ENCODE measurements around the gene GPC3.

DNA sequence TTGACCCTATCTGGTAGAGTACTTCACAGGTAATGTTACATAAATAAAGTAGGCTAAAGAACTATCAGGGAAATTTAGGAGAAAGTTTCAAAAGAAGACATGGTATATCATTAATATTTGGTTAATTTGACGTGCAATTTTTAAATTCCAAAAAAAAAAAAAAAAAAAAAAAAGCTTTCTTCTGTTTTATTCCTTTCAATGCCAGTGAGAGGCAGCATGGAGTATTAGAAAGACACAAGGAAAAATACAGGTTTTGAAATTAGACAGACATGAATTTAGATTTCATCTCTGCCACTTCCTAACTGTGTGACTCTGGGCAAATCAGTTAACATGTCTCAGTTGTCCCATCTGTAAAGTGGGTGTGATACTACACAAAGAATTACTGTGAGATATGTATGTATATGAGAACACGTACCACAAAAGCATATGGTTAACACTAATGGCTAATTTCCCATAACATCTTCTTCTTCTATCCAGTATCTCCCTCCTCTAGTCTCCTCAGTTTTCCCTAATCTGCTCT lies 132.5 kb downstream of the GPC3 start:
- no peak for TF ChIP-seq POLR2A (IDR thresholded peaks at IDR 0.05)
- TF ChIP-seq, protein P1, sequence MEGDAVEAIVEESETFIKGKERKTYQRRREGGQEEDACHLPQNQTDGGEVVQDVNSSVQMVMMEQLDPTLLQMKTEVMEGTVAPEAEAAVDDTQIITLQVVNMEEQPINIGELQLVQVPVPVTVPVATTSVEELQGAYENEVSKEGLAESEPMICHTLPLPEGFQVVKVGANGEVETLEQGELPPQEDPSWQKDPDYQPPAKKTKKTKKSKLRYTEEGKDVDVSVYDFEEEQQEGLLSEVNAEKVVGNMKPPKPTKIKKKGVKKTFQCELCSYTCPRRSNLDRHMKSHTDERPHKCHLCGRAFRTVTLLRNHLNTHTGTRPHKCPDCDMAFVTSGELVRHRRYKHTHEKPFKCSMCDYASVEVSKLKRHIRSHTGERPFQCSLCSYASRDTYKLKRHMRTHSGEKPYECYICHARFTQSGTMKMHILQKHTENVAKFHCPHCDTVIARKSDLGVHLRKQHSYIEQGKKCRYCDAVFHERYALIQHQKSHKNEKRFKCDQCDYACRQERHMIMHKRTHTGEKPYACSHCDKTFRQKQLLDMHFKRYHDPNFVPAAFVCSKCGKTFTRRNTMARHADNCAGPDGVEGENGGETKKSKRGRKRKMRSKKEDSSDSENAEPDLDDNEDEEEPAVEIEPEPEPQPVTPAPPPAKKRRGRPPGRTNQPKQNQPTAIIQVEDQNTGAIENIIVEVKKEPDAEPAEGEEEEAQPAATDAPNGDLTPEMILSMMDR (IDR thresholded peaks at IDR 0.05), result no peak
